SK-N-SH (cell line): ENCODE measurements around the gene SCN9A. TPM values are rescaled to one million over a fixed set of nuclear protein-coding genes. Genes with fewer than 3 reads are reported as not detected.

ENCODE experiments used
- CTCF ChIA-PET: fragments of 300-600, 350-600 bp; formaldehyde crosslinking; extraction: SDS; loops from one replicate; lab custom pipeline; 2021; lab: Yijun Ruan, JAX
- POLR2A ChIA-PET: fragments of 350-600 bp; sonication (Branson Sonifier 250); formaldehyde crosslinking; extraction: SDS; loops from one replicate; lab custom pipeline; 2020; ENCODE audit warnings: antibody characterized with exemption, inconsistent platforms; lab: Yijun Ruan, JAX
- DNase-seq: peaks from one replicate; pipeline ENCODE4 v3.0.0; 2012
- H2AFZ ChIP-seq: fragments of 200-600 bp; sonication (generic); 2 replicates; pipeline ENCODE4 v1.8.1; 2016; ENCODE audit warnings: antibody characterized with exemption, mild to moderate bottlenecking, low read depth
- H3F3A ChIP-seq: fragments of 200-600 bp; sonication (generic); replicated peaks from 2 replicates; pipeline ENCODE3; 2016; ENCODE audit warnings: antibody characterized with exemption, mild to moderate bottlenecking; ENCODE audit not compliant: insufficient read depth
- H3K27ac ChIP-seq, 2 experiments: fragments of 200-500 bp in 1 of 2; fragments of 200-600 bp in 1 of 2; sonication (Bioruptor generic) in 1 of 2; sonication (generic), shearing (Covaris generic) in 1 of 2; 2 replicates each; pipeline versions ENCODE4 v1.5.1 to v1.6.1; 2014 to 2016; ENCODE audit warnings: low read depth in 2 of 2, inconsistent platforms in 1 of 2, low read length in 1 of 2, mild to moderate bottlenecking in 1 of 2, mixed read lengths in 1 of 2
- H3K27me3 ChIP-seq: fragments of 200-600 bp; sonication (generic), shearing (Covaris generic); 2 replicates; pipeline ENCODE4 v1.6.1; 2016; ENCODE audit warnings: mixed run types; ENCODE audit not compliant: insufficient read depth
- H3K36me3 ChIP-seq, 2 experiments: fragments of 200-500 bp in 1 of 2; fragments of 200-600 bp in 1 of 2; sonication (Bioruptor generic) in 1 of 2; sonication (generic) in 1 of 2; replicated peaks in 1 of 2; 2 replicates each; pipeline versions ENCODE3 to v1.5.1; 2014 to 2016; ENCODE audit warnings: low read length in 1 of 2, mild to moderate bottlenecking in 1 of 2; ENCODE audit not compliant: insufficient read depth in 2 of 2, control insufficient read depth in 1 of 2
- H3K4me1 ChIP-seq, 2 experiments: fragments of 200-500 bp in 1 of 2; fragments of 200-600 bp in 1 of 2; sonication (Bioruptor generic) in 1 of 2; sonication (generic), shearing (Covaris generic) in 1 of 2; 2 replicates each; pipeline versions ENCODE4 v1.5.1 to v1.6.1; 2014 to 2016; ENCODE audit warnings: low read depth in 1 of 2, low read length in 1 of 2, mixed run types in 1 of 2; ENCODE audit not compliant: insufficient read depth in 2 of 2, control insufficient read depth in 1 of 2
- H3K4me2 ChIP-seq: fragments of 200-600 bp; sonication (generic), shearing (Covaris generic); 2 replicates; pipeline ENCODE4 v1.6.1; 2017; ENCODE audit warnings: mixed run types
- H3K4me3 ChIP-seq, 2 experiments: fragments of 200-500 bp in 1 of 2; fragments of 200-600 bp in 1 of 2; sonication (Bioruptor generic) in 1 of 2; sonication (generic), shearing (Covaris generic) in 1 of 2; 2 replicates each; pipeline versions ENCODE4 v1.5.1 to v1.8.1; 2014 to 2016; ENCODE audit warnings: low read depth in 2 of 2, inconsistent platforms in 1 of 2, low read length in 1 of 2, mild to moderate bottlenecking in 1 of 2, mixed read lengths in 1 of 2, moderate library complexity in 1 of 2
- H3K79me2 ChIP-seq: fragments of 200-600 bp; sonication (generic); 2 replicates; pipeline ENCODE4 v1.8.1; 2017; ENCODE audit warnings: mild to moderate bottlenecking; ENCODE audit not compliant: insufficient read depth
- H3K9ac ChIP-seq: fragments of 200-600 bp; sonication (generic); 2 replicates; pipeline ENCODE4 v1.6.1; 2017; ENCODE audit warnings: mixed run types
- H3K9me2 ChIP-seq: fragments of 200-600 bp; sonication (generic); 2 replicates; pipeline ENCODE4 v1.6.1; 2017; ENCODE audit warnings: mixed run types
- H3K9me3 ChIP-seq: fragments of 200-600 bp; sonication (generic); 2 replicates; pipeline ENCODE4 v1.6.1; 2017; ENCODE audit warnings: mixed run types, mild to moderate bottlenecking, moderate library complexity
- H4K20me1 ChIP-seq: fragments of 200-600 bp; sonication (generic); 2 replicates; pipeline ENCODE4 v1.6.1; 2017; ENCODE audit warnings: mild to moderate bottlenecking, mixed run types; ENCODE audit not compliant: insufficient read depth
- CHD2 ChIP-seq: fragments of 150-350 bp; IDR thresholded peaks from 2 replicates; pipeline ENCODE4 v1.6.1; 2018; ENCODE audit warnings: low read length; ENCODE audit not compliant: partially characterized antibody
- CTCF ChIP-seq: fragments of 200-600 bp; sonication (generic); IDR thresholded peaks from 2 replicates; pipeline ENCODE4 v1.6.1; 2017; ENCODE audit warnings: antibody characterized with exemption, mild to moderate bottlenecking, moderate library complexity
- FOSL2 ChIP-seq: IDR thresholded peaks from 2 replicates; pipeline ENCODE4 v1.4.0; 2012; ENCODE audit warnings: low read depth, mild to moderate bottlenecking, moderate library complexity, borderline replicate concordance
- GATA2 ChIP-seq: sonication (generic); formaldehyde crosslinking; IDR thresholded peaks from 2 replicates; pipeline ENCODE4 v1.5.0; 2020; ENCODE audit warnings: mild to moderate bottlenecking, missing genetic modification reagents
- IRF3 ChIP-seq: fragments of 150-350 bp; IDR thresholded peaks from 2 replicates; pipeline ENCODE4 v1.6.1; 2016; ENCODE audit warnings: mild to moderate bottlenecking, low read depth, low read length
- JUND ChIP-seq: IDR thresholded peaks from 2 replicates; pipeline ENCODE4 v1.4.0; 2012
- NFIC ChIP-seq: IDR thresholded peaks from 2 replicates; pipeline ENCODE4 v1.4.0; 2012; ENCODE audit warnings: borderline replicate concordance
- PBX3 ChIP-seq: IDR thresholded peaks from 2 replicates; pipeline ENCODE4; 2012
- RAD21 ChIP-seq: IDR thresholded peaks from 2 replicates; pipeline ENCODE4 v1.6.1; 2012; ENCODE audit warnings: mild to moderate bottlenecking, low read length
- SMC3 ChIP-seq: IDR thresholded peaks from 2 replicates; pipeline ENCODE4 v1.6.1; 2012; ENCODE audit warnings: low read depth, low read length, improper control_type of control experiment
- TCF12 ChIP-seq: IDR thresholded peaks from 2 replicates; pipeline ENCODE4 v1.4.0; 2012
- TEAD4 ChIP-seq: IDR thresholded peaks from 2 replicates; pipeline ENCODE4 v1.4.0; 2012; ENCODE audit warnings: mild to moderate bottlenecking, borderline replicate concordance; ENCODE audit not compliant: insufficient read depth
- YY1 ChIP-seq: IDR thresholded peaks from 2 replicates; pipeline ENCODE4 v1.4.0; 2012; ENCODE audit warnings: low read depth, mild to moderate bottlenecking
- WGBS: methylation state at CpG from one replicate; pipeline ENCODE4 v1.1.6; 2017; ENCODE audit warnings: low lambda C conversion rate; 5-methylcytosine and 5-hydroxymethylcytosine counted together
- polyA plus RNA-seq, 3 experiments: library from polyadenylated mRNA; depleted of rRNA; stranded (reverse); fragments of >200 nt; gene quantifications; 2 replicates each; pipeline ENCODE4 v1.2.3, GENCODE V29; 2012

Gene SCN9A
- polyA plus RNA-seq, 1 of the 3 experiments (the other 2 are of a cell fraction): 5.9 TPM

GRCh38 chr2:166361351-166362153 is 14.2 kb downstream of the SCN9A start:
- H3K9ac ChIP-seq: no peak overlapping the region; the same call in 1 of the 2 replicates
- H4K20me1 ChIP-seq: no peaks in the 10 kb centered on the region
- ChIA-PET POLR2A (interaction anchor here (1.3 kb wide), 1 partner anchor 14 kb away, joined by 3 read pairs; the partner anchor contains the start of gene SCN9A), CTCF (interaction anchor here (0.6 to 2.7 kb wide), 29 partner anchors 8 to 304 kb away, joined by 3 to 27 read pairs (median 4); partner anchors contain the start of gene SCN9A)
- peaks cover 3 to 11% of the 10 kb centered on the region in 2 experiments; a peak in 3 of 4 replicates for H3K4me1 ChIP-seq
- peak overlapping the region; percentile 53 to 66 for H3K27ac ChIP-seq
- H3K27me3 ChIP-seq: no peaks in the 10 kb centered on the region
- TF ChIP-seq TCF12: no peak
- TF ChIP-seq RAD21: peak; percentile 79
- no peak for TF ChIP-seq GATA2
- peak; percentile 38; the same call in 1 of the 2 replicates for TF ChIP-seq YY1
- peak; percentile 87 for TF ChIP-seq CTCF
- peak; percentile 54 for TF ChIP-seq SMC3
- TF ChIP-seq CHD2: no peak
- TF ChIP-seq FOSL2: peak; percentile 44; the same call in 1 of the 2 replicates
- TF ChIP-seq IRF3: no peak
- TF ChIP-seq NFIC: peak; percentile 3; the same call in 1 of the 2 replicates
- H3K9me2 ChIP-seq: no peaks in the 10 kb centered on the region
- peaks cover 0 to 5% of the 10 kb centered on the region in 2 experiments for H3K36me3 ChIP-seq
- WGBS: 44% methylated on average over 3 of the region's 3 CpGs
- H3K9me3 ChIP-seq: no peaks in the 10 kb centered on the region
- peak overlapping the region; percentile 64 for H2AFZ ChIP-seq
- H3F3A ChIP-seq: peaks cover 7% of the 10 kb centered on the region
- H3K4me3 ChIP-seq: no peak overlapping the region
- peak; percentile 22 for DNase-seq
- peaks cover 24% of the 10 kb centered on the region for H3K79me2 ChIP-seq
- H3K4me2 ChIP-seq: peak overlapping the region; percentile 42

- H3K4me3 ChIP-seq: no peak overlapping the region
- H3K9me3 ChIP-seq: no peaks in the 10 kb centered on the region
- WGBS: 42% methylated on average over 2 of the region's 2 CpGs
- no peak overlapping the region for H3K9ac ChIP-seq
- H3K4me2 ChIP-seq: no peak overlapping the region
- H3K27ac ChIP-seq: peak overlapping the region in 1 of 2 experiments; percentile 66; a peak in 2 of 4 replicates
- ChIA-PET POLR2A (interaction anchor here (1.3 kb wide), 1 partner anchor 14 kb away, joined by 3 read pairs; the partner anchor contains the start of gene SCN9A), CTCF (interaction anchor here (0.7 to 2.7 kb wide), 26 partner anchors 9 to 304 kb away, joined by 3 to 27 read pairs (median 5); partner anchors contain the start of gene SCN9A)
- H3K36me3 ChIP-seq: peaks cover 0 to 5% of the 10 kb centered on the region in 2 experiments
- H3K9me2 ChIP-seq: no peaks in the 10 kb centered on the region
- H3K79me2 ChIP-seq: peaks cover 18% of the 10 kb centered on the region
- H3F3A ChIP-seq: peaks cover 7% of the 10 kb centered on the region
- TF ChIP-seq JUND (no peak), TEAD4 (no peak), PBX3 (no peak)
- H2AFZ ChIP-seq: peak overlapping the region; percentile 23; the same call in 1 of the 2 replicates
- no peaks in the 10 kb centered on the region for H3K27me3 ChIP-seq
- no peak for DNase-seq
- peaks cover 3 to 11% of the 10 kb centered on the region in 2 experiments; a peak in 3 of 4 replicates for H3K4me1 ChIP-seq
- H4K20me1 ChIP-seq: no peaks in the 10 kb centered on the region
Measured at GRCh38 chr2:166360906-166361305, 14.8 kb downstream of the SCN9A start.
